H1 (cell line): ENCODE measurements around the gene ACAP2. TPM values are rescaled to one million over a fixed set of nuclear protein-coding genes. Genes with fewer than 3 reads are reported as not detected.

Experiments used
- ATF3 ChIP-seq: IDR thresholded peaks from 2 replicates; pipeline ENCODE4 v1.6.1; 2011; ENCODE audit warnings: low read depth, mild to moderate bottlenecking, low read length; ENCODE audit not compliant: insufficient read depth
- EZH2 ChIP-seq: fragments of 200-600 bp; sonication (generic); IDR thresholded peaks from 2 replicates; pipeline ENCODE4 v1.7.1; 2012; ENCODE audit warnings: low read depth, mild to moderate bottlenecking, moderate library complexity, low read length, inconsistent platforms; ENCODE audit not compliant: severe bottlenecking
- GTF2F1 ChIP-seq: IDR thresholded peaks from 2 replicates; pipeline ENCODE4 v1.6.1; 2012; ENCODE audit warnings: low read depth, low read length, improper control_type of control experiment, borderline replicate concordance
- POLR2AphosphoS5 ChIP-seq: IDR thresholded peaks from 2 replicates; pipeline ENCODE4 v1.6.1; 2011; ENCODE audit warnings: low read depth, low read length
- RAD21 ChIP-seq, 2 experiments: IDR thresholded peaks in 1 of 2; conservative IDR thresholded peaks in 1 of 2; 2 replicates each; pipeline ENCODE4 v1.6.1; 2011; ENCODE audit warnings: low read depth in 2 of 2, low read length in 2 of 2, improper control_type of control experiment in 1 of 2, inconsistent platforms in 1 of 2, mild to moderate bottlenecking in 1 of 2, moderate library complexity in 1 of 2
- RFX5 ChIP-seq: IDR thresholded peaks from 2 replicates; pipeline ENCODE4 v1.6.1; 2011; ENCODE audit warnings: low read depth, low read length, improper control_type of control experiment, borderline replicate concordance
- TAF7 ChIP-seq: optimal IDR thresholded peaks from 2 replicates; pipeline ENCODE3; 2011; ENCODE audit warnings: low read depth, mild to moderate bottlenecking, inconsistent platforms, low read length, moderate library complexity, borderline replicate concordance
- polyA plus RNA-seq, 7 experiments: library from polyadenylated mRNA; depleted of rRNA in 3 of 7; stranded (reverse) in 5 of 7; unstranded in 2 of 7; fragments of >200 nt in 5 of 7; fragments of 200-250 nt in 2 of 7; gene quantifications; 1 replicate in 5 of 7; 2 replicates in 1 of 7; 4 replicates in 1 of 7; pipeline versions ENCODE4 v1.2.1 to v1.2.3, GENCODE V29; 2011 to 2013; ENCODE audit warnings: missing spikeins in 2 of 7, mixed read lengths in 2 of 7
- total RNA-seq: library from RNA; stranded (reverse); fragmentation: NEBNext Ultra II Directional; extraction: Animal tissue kit (Norgen Biotek cat#: 25700); gene quantifications from 2 replicates; pipeline ENCODE4 v1.2.1, GENCODE V29; 2021

The ACAP2 gene
- total and polyA plus RNA-seq, 2 of the 8 experiments (the other 6 are each of a cell fraction or from before 2014, with no cell fraction given) = 7.7 to 37.3 TPM

- no peak for TF ChIP-seq RAD21 (IDR thresholded peaks at IDR 0.05 in 1 of 2, conservative IDR thresholded peaks at IDR 0.05 in 1 of 2; ENCODE audit: low read depth in 2 of 2, low read length in 2 of 2)
- TF ChIP-seq RFX5 = no peak
- no peak for TF ChIP-seq ATF3
- TF ChIP-seq POLR2AphosphoS5 = no peak
- no peak for TF ChIP-seq GTF2F1
- TF ChIP-seq EZH2 = no peak
- TF ChIP-seq TAF7 = no peak
Observed at GRCh38 chr3:195405651-195406050, 37.2 kb downstream of the ACAP2 start (continued).
